SJSA1 (cell line): Measurements from ENCODE around the gene POLR2L. TPM values are rescaled to one million over a fixed set of nuclear protein-coding genes. Genes with fewer than 3 reads are reported as not detected.

ENCODE experiments used
- DNase-seq, 2 experiments: peaks; one replicate each; pipeline ENCODE4 v3.0.0-alpha.2; 2015 to 2020; ENCODE audit warnings: low spot score in 2 of 2, low read depth in 1 of 2
- H3K27ac ChIP-seq: fragments of 250-450 bp; sonication (Bioruptor Pico); 2 replicates; pipeline ENCODE4 v1.5.1; 2020; ENCODE audit warnings: mild to moderate bottlenecking, moderate library complexity
- H3K27me3 ChIP-seq: fragments of 250-450 bp; sonication (Bioruptor Pico); replicated peaks from 2 replicates; pipeline ENCODE4 v1.5.1; 2020; ENCODE audit warnings: mild to moderate bottlenecking, moderate library complexity
- H3K36me3 ChIP-seq: fragments of 250-450 bp; sonication (Bioruptor Pico); 2 replicates; pipeline ENCODE4 v1.5.1; 2020; ENCODE audit warnings: mild to moderate bottlenecking
- H3K4me1 ChIP-seq: fragments of 250-450 bp; sonication (Bioruptor Pico); replicated peaks from 2 replicates; pipeline ENCODE4 v1.6.1; 2021; ENCODE audit warnings: mild to moderate bottlenecking
- H3K4me3 ChIP-seq: fragments of 250-450 bp; sonication (Bioruptor Pico); 2 replicates; pipeline ENCODE4 v1.5.1; 2020; ENCODE audit warnings: mild to moderate bottlenecking
- H3K9me3 ChIP-seq: fragments of 250-450 bp; sonication (Bioruptor Pico); replicated peaks from 2 replicates; pipeline ENCODE4 v1.5.1; 2020; ENCODE audit warnings: mild to moderate bottlenecking
- total RNA-seq: library from RNA; depleted of rRNA; stranded (reverse); fragments of >200 nt; shearing (Covaris generic); gene quantifications from 2 replicates; pipeline ENCODE4 v1.2.3, GENCODE V29; 2014

POLR2L gene
- total RNA-seq, 1 experiment from 2014 or later, result 75.8 TPM

DNA sequence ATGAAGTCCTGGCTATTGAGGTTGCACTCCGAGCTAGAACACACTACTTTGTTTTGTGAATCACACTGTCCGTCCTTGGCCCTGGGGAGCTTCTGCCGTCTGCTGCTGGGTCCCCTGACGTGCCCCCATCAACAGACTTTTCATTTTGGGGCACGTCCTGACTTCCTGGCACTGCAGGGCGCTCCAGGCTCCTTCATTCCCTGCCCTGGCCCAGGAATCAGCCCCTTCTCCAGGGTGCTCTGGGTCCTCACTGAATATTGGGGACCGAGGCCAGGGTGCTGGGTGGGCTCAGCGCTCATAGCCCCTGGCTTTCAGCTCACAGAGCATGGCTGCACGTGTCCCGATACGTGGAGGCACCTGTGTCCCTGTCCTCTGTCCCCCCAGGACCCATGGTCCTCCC lies 22.6 kb upstream of the POLR2L start:
- Histone ChIP-seq H3K36me3 (0 out of 2 replicates have a peak, but pooled peaks cover 2% of the 10 kb centered on the region), H3K4me3 (no peak overlapping the region), H3K4me1 (no peaks in the 10 kb centered on the region), H3K27me3 (no peaks in the 10 kb centered on the region), H3K27ac (no peak overlapping the region), H3K9me3 (no peaks in the 10 kb centered on the region)
- DNase-seq, result no peak

DNA sequence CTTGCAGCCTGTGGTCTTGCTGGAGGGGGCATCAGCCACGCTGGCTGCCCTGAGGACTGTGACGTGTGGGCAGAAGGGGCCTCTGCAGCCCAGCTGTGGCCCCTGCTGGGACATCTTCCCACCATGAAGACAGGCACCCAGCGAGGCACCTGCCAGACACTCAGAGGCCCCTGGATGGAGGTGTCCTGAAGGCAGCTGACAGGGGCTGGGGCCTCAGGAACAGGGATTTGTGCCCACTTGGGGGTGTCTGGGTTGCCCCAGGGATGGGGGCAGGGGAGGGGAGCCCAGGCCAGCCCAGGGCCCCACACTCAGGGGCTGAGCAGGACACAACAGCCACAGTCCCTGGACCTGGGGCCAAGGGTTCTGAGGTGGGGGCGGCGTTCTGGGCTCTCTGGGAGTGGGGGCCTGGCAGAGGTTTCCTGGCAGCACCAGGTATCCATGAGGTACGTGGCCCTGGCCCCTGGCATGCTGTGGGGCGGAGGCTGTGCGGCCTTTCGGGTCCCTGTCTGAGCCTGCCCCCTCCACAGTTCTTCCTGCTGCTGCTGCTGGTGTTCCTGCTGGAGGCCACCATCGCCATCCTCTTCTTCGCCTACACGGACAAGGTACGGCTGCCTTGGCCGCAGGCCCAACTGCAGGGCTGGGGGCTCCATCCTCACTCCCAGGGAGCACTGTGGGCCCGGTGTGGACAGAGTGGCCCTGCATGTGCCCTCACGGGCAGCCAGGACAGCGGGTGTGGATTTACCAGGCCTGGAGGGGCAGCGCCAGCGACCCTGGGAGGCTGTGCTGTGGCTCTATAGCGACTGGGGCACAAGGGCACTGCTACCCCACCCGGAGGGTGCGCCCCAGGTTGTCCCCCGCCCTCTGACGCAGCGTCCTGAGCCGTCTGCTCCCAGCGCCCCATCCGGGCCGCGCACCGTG lies 21.8 kb upstream of the POLR2L start:
- Histone ChIP-seq H3K4me3 (no peak overlapping the region), H3K36me3 (0 out of 2 replicates have a peak, but pooled peaks cover 2% of the 10 kb centered on the region), H3K27me3 (no peaks in the 10 kb centered on the region), H3K27ac (no peak overlapping the region), H3K4me1 (no peaks in the 10 kb centered on the region), H3K9me3 (no peaks in the 10 kb centered on the region)
- DNase-seq, result no peak

DNA sequence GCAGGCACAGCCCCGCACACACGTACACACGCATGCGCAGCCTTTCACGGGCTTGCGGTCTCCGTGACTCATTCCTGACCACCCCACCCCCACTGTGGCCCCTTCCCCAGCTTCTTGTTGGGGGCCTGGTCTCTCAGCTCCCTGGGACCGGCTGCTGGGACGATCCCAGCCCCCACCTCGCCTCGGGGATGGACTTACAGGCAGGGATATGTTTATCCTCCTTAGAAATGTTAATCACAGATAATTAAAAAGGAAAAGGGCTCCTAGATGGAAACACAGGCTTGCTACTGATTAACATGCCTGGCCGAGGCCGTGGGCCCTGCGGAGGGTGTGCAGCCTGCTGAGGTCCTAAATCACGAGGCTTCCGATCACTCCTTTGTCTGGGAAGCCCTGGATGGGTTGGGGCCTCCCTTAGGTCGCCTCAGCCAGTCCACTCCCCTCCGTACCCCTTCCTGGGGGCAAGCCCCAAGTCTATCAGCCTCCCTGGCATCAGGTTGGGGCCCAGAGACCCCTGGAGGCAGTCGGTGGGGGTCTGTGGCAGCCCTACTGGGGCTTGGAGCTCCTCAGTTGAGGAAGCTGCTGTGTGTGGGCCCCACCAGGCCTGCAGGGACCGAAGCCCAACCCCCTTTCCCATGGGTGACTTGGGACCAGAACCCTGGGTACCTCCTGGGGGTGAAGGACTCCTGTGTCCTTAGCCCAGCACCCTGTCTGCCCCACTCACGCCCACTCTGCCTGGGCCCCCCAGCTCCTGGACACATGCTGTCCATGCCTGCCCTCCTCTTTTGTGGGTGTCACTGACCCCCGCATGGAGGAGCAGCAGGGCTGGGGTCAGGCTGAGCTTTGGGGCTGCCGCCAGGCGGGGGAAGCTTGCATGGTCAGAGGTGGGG lies 20.9 kb upstream of the POLR2L start:
- Histone ChIP-seq H3K27me3 (no peaks in the 10 kb centered on the region), H3K27ac (no peak overlapping the region), H3K9me3 (no peaks in the 10 kb centered on the region), H3K4me1 (no peaks in the 10 kb centered on the region), H3K36me3 (0 out of 2 replicates have a peak, but pooled peaks cover 2% of the 10 kb centered on the region), H3K4me3 (no peak overlapping the region)
- no peak for DNase-seq

DNA sequence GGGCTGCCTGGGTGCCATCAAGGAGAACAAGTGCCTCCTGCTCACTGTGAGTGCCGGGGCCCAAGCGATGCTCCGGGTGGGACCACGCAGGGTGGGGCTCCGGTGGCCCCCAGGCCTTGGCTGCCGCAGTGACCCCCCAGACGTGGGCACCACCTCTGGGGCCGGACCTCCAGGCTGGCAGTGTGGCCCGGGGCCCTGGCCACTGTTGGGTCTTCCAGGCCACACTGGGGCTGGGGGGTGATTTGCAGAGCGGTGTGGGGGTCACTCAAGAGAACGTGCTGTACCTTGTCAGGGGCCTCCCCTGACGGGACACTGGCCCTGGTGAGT lies 20.3 kb upstream of the POLR2L start:
- H3K27me3 ChIP-seq, result no peaks in the 10 kb centered on the region
- H3K36me3 ChIP-seq, result 0 out of 2 replicates have a peak, but pooled peaks cover 2% of the 10 kb centered on the region

DNA sequence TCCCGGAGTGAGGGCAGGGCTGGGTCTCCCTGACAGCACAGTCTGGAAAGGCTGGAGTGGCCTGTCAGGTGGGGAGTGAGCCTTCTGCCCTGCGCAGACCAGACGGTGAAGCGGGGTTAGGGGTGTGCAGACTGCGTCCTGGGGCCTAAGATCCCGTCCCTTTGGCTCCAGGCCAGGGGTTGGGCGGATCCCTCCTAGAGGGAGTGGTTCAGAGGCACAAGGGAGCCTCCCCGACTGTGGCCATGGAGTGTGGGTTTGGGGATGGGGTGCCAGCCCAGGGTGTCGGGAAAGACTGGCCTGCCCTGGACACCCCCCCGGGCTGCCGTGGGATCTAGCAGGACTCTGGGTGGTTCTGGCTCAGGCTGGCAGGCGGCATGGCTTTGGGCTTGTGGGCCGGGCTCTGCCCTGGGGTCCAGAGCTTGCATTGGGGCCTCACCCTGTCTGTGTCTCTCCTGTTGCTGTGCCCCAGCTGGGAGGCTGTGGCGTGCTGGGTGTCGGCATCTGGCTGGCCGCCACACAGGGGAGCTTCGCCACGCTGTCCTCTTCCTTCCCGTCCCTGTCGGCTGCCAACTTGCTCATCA lies 19.8 kb upstream of the POLR2L start:
- Histone ChIP-seq H3K9me3 (no peaks in the 10 kb centered on the region), H3K4me1 (no peaks in the 10 kb centered on the region), H3K27me3 (no peaks in the 10 kb centered on the region), H3K36me3 (0 out of 2 replicates have a peak, but pooled peaks cover 2% of the 10 kb centered on the region), H3K27ac (no peak overlapping the region), H3K4me3 (no peak overlapping the region)
- no peak for DNase-seq

More for the DNA sequence above, 20.3 kb upstream of the POLR2L start:
- H3K27ac ChIP-seq, result no peak overlapping the region
- H3K4me3 ChIP-seq, result no peak overlapping the region
- H3K9me3 ChIP-seq, result no peaks in the 10 kb centered on the region
- no peak for DNase-seq
- H3K4me1 ChIP-seq, result no peaks in the 10 kb centered on the region

DNA sequence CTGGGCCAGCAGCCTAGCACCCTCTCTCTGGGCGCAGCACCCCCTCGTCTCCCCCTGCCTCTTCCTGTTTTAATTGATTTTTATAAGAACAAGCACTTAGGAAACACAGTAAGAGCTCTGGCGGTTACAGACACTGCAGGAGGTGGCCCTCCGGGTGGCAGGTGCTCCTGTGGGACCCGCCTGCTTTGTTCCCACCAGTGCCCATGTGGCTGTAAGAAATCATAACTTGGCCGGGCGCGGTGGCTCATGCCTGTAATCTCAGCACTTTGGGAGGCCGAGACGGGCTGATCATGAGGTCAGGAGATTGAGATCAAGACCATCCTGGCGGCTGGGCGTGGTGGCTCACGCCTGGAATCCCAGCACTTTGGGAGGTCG lies 18.8 kb upstream of the POLR2L start:
- H3K4me1 ChIP-seq, result no peaks in the 10 kb centered on the region

DNA sequence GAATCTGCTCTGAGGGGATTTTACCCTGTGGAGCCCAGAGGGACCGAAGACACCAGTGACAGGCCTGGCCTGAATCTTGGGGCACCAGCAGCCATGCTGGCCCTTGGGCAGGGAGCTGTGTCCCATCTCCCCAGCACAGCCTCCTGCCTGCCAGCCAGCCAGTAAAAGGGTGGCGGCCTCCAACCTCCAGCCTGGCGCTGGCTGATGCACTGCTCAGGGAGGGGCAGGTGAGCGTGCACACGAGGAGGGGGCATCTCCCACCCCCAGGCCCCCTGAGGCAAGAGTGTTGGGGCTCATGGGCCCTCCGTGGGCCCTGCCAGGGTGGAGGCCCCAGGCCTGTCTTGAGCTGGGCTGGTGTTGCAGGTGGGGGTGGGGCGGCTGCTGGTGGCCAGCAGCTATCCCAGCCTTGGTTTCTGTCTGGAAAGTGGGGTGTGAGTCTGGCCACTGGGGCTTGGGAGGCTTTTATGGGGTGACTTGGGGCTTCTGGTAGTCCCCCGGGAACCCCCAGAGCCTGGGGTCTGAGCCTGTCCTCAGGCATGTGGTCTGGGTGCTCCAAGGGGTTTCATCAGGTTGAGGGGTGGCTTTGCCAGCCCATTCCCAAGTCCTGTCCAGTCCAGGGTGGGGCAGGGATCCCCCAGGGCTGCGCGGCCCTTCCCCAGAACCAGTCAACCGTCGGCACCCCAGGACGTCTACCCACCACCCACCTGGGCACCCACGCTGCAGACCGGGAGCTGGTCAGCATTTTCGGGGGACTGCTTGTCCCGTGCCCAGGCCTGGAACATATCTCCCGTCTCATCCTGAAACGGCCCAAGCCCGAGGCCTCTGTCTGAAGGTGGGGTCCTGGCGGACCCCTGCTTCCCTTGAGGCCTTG lies 18.1 kb upstream of the POLR2L start:
- H3K27me3 ChIP-seq, result no peaks in the 10 kb centered on the region
- DNase-seq, result no peak
- H3K9me3 ChIP-seq, result no peaks in the 10 kb centered on the region
- H3K36me3 ChIP-seq, result 0 out of 2 replicates have a peak, but pooled peaks cover 2% of the 10 kb centered on the region
- no peak overlapping the region for H3K27ac ChIP-seq
- no peaks in the 10 kb centered on the region for H3K4me1 ChIP-seq
- H3K4me3 ChIP-seq, result no peak overlapping the region

More for the DNA sequence above, 18.8 kb upstream of the POLR2L start:
- Histone ChIP-seq H3K27ac (no peak overlapping the region), H3K4me3 (no peak overlapping the region), H3K27me3 (no peaks in the 10 kb centered on the region), H3K36me3 (0 out of 2 replicates have a peak, but pooled peaks cover 2% of the 10 kb centered on the region), H3K9me3 (no peaks in the 10 kb centered on the region)
- no peak for DNase-seq

DNA sequence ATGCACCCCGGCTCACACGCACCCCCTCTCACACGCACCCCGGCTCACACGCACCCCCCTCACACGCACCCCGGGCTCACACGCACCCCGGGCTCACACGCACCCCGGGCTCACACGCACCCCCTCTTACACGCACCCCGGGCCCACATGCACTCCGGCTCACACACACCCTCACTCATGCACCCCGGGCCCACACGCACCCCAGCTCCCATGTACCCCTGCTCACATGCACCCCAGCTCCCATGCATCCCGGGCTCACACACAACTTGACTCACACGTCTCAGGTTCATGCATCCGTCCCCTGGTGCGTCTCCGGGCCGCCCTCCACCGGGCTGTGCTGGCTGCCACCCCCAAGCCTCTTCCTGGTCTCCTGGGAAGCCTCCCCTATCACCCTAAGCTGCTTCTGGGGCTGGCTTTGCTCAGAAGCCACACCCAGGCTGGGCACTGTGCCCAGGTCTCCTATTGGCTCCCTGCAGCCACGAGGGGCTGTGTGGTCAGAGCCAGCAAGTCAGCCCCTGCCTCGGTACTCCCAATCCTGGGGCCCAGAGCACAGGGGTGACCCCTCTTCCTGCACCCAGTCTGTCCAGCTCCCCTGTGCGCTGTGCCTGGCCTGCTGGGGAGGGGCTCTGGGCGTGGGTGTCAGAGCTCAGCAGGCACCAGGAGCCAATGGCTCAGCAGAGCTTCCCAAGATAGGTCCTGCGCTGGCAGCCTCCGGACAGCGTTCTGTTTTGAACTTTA lies 17.2 kb upstream of the POLR2L start:
- Histone ChIP-seq H3K4me3 (no peak overlapping the region), H3K27me3 (no peaks in the 10 kb centered on the region), H3K9me3 (no peaks in the 10 kb centered on the region), H3K36me3 (0 out of 2 replicates have a peak, but pooled peaks cover 2% of the 10 kb centered on the region), H3K4me1 (no peaks in the 10 kb centered on the region), H3K27ac (no peak overlapping the region)
- no peak for DNase-seq

DNA sequence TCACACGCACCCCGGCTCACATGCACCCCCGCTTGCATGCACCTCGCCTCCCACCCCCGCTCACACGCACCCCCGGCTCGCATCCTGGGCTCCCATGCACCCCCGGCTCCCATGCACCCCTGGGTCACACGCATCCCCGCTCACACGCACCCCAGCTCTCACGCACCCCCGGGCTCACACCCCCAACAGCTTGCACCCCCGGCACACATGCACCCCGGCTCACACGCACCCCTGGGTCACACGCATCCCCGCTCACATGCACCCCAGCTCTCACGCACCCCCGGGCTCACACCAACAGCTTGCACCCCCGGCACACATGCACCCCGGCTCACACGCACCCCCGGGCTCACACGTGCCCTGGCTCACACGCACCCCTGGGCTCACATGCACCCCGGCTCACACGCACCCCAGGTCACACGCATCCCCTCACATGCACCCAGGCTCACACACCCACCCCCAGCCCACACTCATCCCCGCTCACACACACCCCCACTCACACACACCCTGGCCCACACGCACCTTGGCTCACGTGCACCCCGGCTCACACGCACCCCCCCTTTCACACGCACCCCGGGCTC lies 16.5 kb upstream of the POLR2L start:
- Histone ChIP-seq H3K4me3 (no peak overlapping the region), H3K36me3 (no peaks in the 10 kb centered on the region), H3K27ac (no peak overlapping the region), H3K9me3 (no peaks in the 10 kb centered on the region), H3K4me1 (no peaks in the 10 kb centered on the region), H3K27me3 (no peaks in the 10 kb centered on the region)
- no peak for DNase-seq

DNA sequence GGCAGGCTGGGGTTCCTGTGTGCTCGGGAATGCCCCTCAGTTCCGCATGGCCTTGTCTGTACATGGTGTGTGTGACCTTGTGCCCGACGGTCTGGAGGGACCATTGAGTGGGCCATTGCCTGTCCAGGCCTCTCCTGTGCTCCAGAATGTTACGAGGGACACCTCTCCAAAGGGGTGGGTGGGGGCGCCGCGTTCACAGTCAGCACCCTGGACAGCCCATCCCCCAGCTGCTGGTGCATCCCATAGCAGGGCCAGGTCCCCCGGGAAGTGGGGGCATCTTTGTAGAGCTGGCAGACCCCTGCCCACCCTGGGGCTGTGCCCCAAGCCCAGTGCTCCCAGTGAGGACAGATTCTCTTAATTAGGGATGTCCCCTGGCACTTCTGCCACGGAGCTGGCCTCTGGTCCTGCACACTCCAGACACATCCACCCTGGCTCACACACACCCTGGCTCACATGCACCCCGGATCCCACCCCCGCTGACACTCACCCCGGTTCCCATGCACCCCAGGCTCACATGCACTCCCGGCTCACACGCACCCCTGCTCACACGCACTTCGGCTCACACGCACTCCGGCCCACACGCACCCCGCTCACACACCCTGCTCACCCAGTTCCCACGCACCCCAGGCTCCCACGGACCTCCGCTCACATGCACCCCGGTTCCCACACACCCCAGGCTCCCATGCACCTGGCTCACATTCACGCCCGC lies 15.9 kb upstream of the POLR2L start:
- no peak for DNase-seq
- H3K27me3 ChIP-seq, result no peaks in the 10 kb centered on the region
- H3K36me3 ChIP-seq, result no peaks in the 10 kb centered on the region
- no peaks in the 10 kb centered on the region for H3K4me1 ChIP-seq
- H3K27ac ChIP-seq, result no peak overlapping the region
- H3K4me3 ChIP-seq, result no peak overlapping the region
- no peaks in the 10 kb centered on the region for H3K9me3 ChIP-seq

DNA sequence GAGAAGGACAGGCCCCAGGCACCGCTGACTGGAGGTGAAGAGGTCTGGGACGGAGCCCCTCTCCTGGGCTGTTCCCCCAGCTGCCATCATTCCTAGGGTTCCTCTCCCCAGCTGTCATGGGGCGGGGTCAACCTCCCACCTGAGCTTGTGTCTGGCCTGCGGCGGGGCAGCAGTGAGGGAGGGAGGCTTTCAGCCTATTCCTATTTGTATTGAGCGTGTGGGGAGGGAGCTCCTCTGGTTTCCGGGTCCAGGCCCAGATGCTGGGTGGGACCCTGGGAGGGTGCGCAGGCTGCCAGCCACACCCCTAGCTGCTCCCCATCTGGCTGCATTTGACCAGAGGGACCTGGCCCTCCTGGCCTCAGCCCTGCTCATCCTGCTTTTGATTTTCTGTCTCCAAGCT lies 14.1 kb upstream of the POLR2L start:
- no peak overlapping the region for H3K4me3 ChIP-seq
- no peaks in the 10 kb centered on the region for H3K4me1 ChIP-seq
- no peak overlapping the region for H3K27ac ChIP-seq
- H3K9me3 ChIP-seq, result no peaks in the 10 kb centered on the region
- no peak for DNase-seq
- H3K36me3 ChIP-seq, result no peaks in the 10 kb centered on the region
- no peaks in the 10 kb centered on the region for H3K27me3 ChIP-seq

DNA sequence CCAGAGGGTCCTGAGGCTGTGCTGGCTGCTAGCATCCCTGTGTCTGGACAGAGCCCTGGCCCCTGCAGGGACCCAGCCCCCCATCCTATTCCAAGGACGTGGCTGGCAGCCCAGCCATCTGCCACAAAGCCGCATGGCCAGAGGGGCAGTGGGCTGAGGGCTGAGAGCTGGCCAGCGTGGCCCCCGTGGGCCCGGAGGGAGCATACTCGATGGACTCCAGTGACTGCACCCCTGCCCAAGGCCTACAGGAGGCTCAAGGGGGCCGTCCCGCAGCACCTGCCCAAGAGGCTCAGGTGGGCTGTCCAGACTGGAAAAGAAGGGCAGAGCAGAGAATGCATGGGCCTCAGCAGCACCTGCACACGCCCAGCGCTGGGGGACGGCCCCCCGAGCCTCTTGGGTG lies 13.5 kb upstream of the POLR2L start:
- peaks cover under 1% of the 10 kb centered on the region; the same call in 1 of the 2 replicates for H3K36me3 ChIP-seq
- H3K27me3 ChIP-seq, result no peaks in the 10 kb centered on the region
- H3K4me1 ChIP-seq, result no peaks in the 10 kb centered on the region
- no peak overlapping the region for H3K4me3 ChIP-seq
- no peaks in the 10 kb centered on the region for H3K9me3 ChIP-seq
- H3K27ac ChIP-seq, result no peak overlapping the region
- DNase-seq, result no peak
